Calu3 (cell line): ENCODE results near the gene DLG2. TPM values are rescaled to one million over a fixed set of nuclear protein-coding genes. Genes with fewer than 3 reads are reported as not detected.

Experiments
- BruUV-seq: library from RNA; stranded (reverse); fragments of 400-500 nt; replicated peaks from 2 replicates; lab custom pipeline; 2021; lab: Mats Ljungman, UMichigan
- CTCF ChIA-PET: fragments of 300-600 bp; sonication (Branson Sonifier 250); formaldehyde crosslinking; loops from one replicate; lab custom pipeline; 2022; ENCODE audit warnings: antibody characterized with exemption; lab: Charles Lee
- DNase-seq: peaks from one replicate; pipeline ENCODE4 v3.0.0; 2022
- H3K27ac Mint-ChIP-seq: one replicate; pipeline ENCODE4 v1.8.0; 2022; ENCODE audit warnings: mixed read lengths; ENCODE audit not compliant: unreplicated experiment
- H3K27me3 Mint-ChIP-seq: one replicate; pipeline ENCODE4 v1.8.0; 2022; ENCODE audit warnings: mixed read lengths; ENCODE audit not compliant: unreplicated experiment
- H3K36me3 Mint-ChIP-seq: one replicate; pipeline ENCODE4 v1.8.0; 2022; ENCODE audit warnings: mild to moderate bottlenecking, moderate library complexity, mixed read lengths; ENCODE audit not compliant: insufficient read depth, unreplicated experiment
- H3K4me1 Mint-ChIP-seq: one replicate; pipeline ENCODE4 v1.8.0; 2022; ENCODE audit warnings: mild to moderate bottlenecking, low read depth, mixed read lengths; ENCODE audit not compliant: unreplicated experiment
- H3K4me3 Mint-ChIP-seq: one replicate; pipeline ENCODE4 v1.8.0; 2022; ENCODE audit warnings: mild to moderate bottlenecking, low read depth, moderate library complexity, mixed read lengths; ENCODE audit not compliant: unreplicated experiment
- H3K9me3 Mint-ChIP-seq: one replicate; pipeline ENCODE4 v1.8.0; 2022; ENCODE audit warnings: low read depth, mixed read lengths; ENCODE audit not compliant: unreplicated experiment
- CTCF ChIP-seq: fragments of 200-600 bp; IDR thresholded peaks from one replicate; pipeline ENCODE4 v1.8.0; 2022; ENCODE audit warnings: antibody characterized with exemption; ENCODE audit not compliant: unreplicated experiment
- intact Hi-C: fragments of 100-400 bp; cut with micrococcal nuclease; formaldehyde crosslinking; loops from one replicate; pipeline ENCODE4 v1.10.0; 2022; ENCODE audit not compliant: unreplicated experiment
- total RNA-seq: library from RNA; stranded (reverse); gene quantifications from 2 replicates; pipeline ENCODE4 v1.2.3, GENCODE V29; 2022

DLG2 gene
- total RNA-seq, 1 experiment from 2014 or later: 0.71 TPM

GRCh38 chr11:83471831-83472727 is 2155.1 kb downstream of the DLG2 start:
- no TSS peak for BruUV-seq
- Mint-ChIP-seq H3K27ac (no peak overlapping the region), H3K36me3 (no peaks in the 10 kb centered on the region), H3K4me1 (no peaks in the 10 kb centered on the region), H3K27me3 (no peaks in the 10 kb centered on the region), H3K4me3 (no peak overlapping the region), H3K9me3 (no peaks in the 10 kb centered on the region)
- intact Hi-C loops: no loop called here
- no peak for DNase-seq
- no peak for TF ChIP-seq CTCF
- CTCF ChIA-PET: interaction anchor here (0.5 kb wide), 1 partner anchor 182 kb away, joined by 5 read pairs; no protein-coding TSS in a partner anchor

- no peak for DNase-seq
- CTCF ChIA-PET: no interaction called here
- Mint-ChIP-seq H3K27ac (no peak overlapping the region), H3K36me3 (no peaks in the 10 kb centered on the region), H3K4me1 (no peaks in the 10 kb centered on the region), H3K9me3 (no peaks in the 10 kb centered on the region), H3K4me3 (no peak overlapping the region), H3K27me3 (no peaks in the 10 kb centered on the region)
- intact Hi-C loops: no loop called here
- no TSS peak for BruUV-seq
- TF ChIP-seq CTCF: no peak
Measured at GRCh38 chr11:83467837-83468236, 2159.3 kb downstream of the DLG2 start.

- Mint-ChIP-seq H3K4me3 (no peak overlapping the region), H3K9me3 (no peaks in the 10 kb centered on the region), H3K27me3 (no peaks in the 10 kb centered on the region), H3K4me1 (no peaks in the 10 kb centered on the region), H3K27ac (no peak overlapping the region), H3K36me3 (no peaks in the 10 kb centered on the region)
- TF ChIP-seq CTCF: no peak
- intact Hi-C loops: no loop called here
- no peak for DNase-seq
- CTCF ChIA-PET: no interaction called here
- BruUV-seq: no TSS peak
Measured at GRCh38 chr11:83464160-83464944, 2162.8 kb downstream of the DLG2 start.

- Mint-ChIP-seq H3K9me3 (no peaks in the 10 kb centered on the region), H3K27me3 (no peaks in the 10 kb centered on the region), H3K36me3 (no peaks in the 10 kb centered on the region), H3K27ac (no peak overlapping the region), H3K4me3 (no peak overlapping the region), H3K4me1 (no peaks in the 10 kb centered on the region)
- intact Hi-C loops: no loop called here
- CTCF ChIA-PET: no interaction called here
- TF ChIP-seq CTCF: no peak
- no TSS peak for BruUV-seq
- no peak for DNase-seq
Measured at GRCh38 chr11:83459798-83460197, 2167.3 kb downstream of the DLG2 start.
